K562 (cell line): Measurements from ENCODE around the gene EBI3.

ENCODE experiments used
- BHLHE40 ChIP-seq: IDR thresholded peaks from 2 replicates; pipeline ENCODE4 v1.6.1; 2011; ENCODE audit warnings: low read length, improper control_type of control experiment
- DIDO1 ChIP-seq: fragments of 450-650 bp; IDR thresholded peaks from 2 replicates; pipeline ENCODE4 v1.6.1; 2016; ENCODE audit warnings: low read depth, missing biosample characterization, missing genetic modification characterization
- GATA2 ChIP-seq: sonication (generic); formaldehyde crosslinking; IDR thresholded peaks from 2 replicates; pipeline ENCODE4 v1.4.0; 2020; ENCODE audit warnings: mild to moderate bottlenecking, missing genetic modification reagents
- HNRNPK ChIP-seq: fragments of 200-400 bp; formaldehyde crosslinking; IDR thresholded peaks from one replicate; pipeline ENCODE4 v1.6.1; 2018; ENCODE audit warnings: mild to moderate bottlenecking, low read depth, low read length; ENCODE audit not compliant: poor library complexity, severe bottlenecking
- KAT2B ChIP-seq: IDR thresholded peaks from one replicate; pipeline ENCODE4 v1.6.1; 2012; ENCODE audit warnings: low read depth, mild to moderate bottlenecking, control low read depth, inconsistent platforms, low read length, moderate library complexity
- MYNN ChIP-seq, 2 experiments: sonication (generic); formaldehyde crosslinking in 1 of 2; IDR thresholded peaks; 2 replicates each; pipeline versions ENCODE4 v1.5.0 to v1.6.1; 2016 to 2020; ENCODE audit warnings: antibody characterized with exemption in 1 of 2, missing genetic modification reagents in 1 of 2
- RCOR1 ChIP-seq, 2 experiments: IDR thresholded peaks; 2 replicates each; pipeline ENCODE4 v1.6.1; 2012; ENCODE audit warnings: low read depth in 2 of 2, low read length in 2 of 2, borderline replicate concordance in 1 of 2, improper control_type of control experiment in 1 of 2
- SMC3 ChIP-seq: conservative IDR thresholded peaks from 2 replicates; pipeline ENCODE4 v1.6.1; 2011; ENCODE audit warnings: low read depth, low read length, improper control_type of control experiment; ENCODE audit not compliant: insufficient read depth
- ZNF785 ChIP-seq: fragments of 250-450 bp; sonication (Bioruptor Pico); IDR thresholded peaks from 2 replicates; pipeline ENCODE4 v1.4.0; 2020; ENCODE audit warnings: mild to moderate bottlenecking
- TF ChIP-seq, protein P1 (sequence below), 2 experiments: fragments of 450-650 bp; IDR thresholded peaks; 2 replicates each; pipeline ENCODE4 v1.6.1; 2016
- TF ChIP-seq, protein P2 (sequence below): fragments of 450-650 bp; IDR thresholded peaks from 2 replicates; pipeline ENCODE4 v1.6.1; 2017; ENCODE audit warnings: antibody characterized with exemption, mild to moderate bottlenecking

DNA sequence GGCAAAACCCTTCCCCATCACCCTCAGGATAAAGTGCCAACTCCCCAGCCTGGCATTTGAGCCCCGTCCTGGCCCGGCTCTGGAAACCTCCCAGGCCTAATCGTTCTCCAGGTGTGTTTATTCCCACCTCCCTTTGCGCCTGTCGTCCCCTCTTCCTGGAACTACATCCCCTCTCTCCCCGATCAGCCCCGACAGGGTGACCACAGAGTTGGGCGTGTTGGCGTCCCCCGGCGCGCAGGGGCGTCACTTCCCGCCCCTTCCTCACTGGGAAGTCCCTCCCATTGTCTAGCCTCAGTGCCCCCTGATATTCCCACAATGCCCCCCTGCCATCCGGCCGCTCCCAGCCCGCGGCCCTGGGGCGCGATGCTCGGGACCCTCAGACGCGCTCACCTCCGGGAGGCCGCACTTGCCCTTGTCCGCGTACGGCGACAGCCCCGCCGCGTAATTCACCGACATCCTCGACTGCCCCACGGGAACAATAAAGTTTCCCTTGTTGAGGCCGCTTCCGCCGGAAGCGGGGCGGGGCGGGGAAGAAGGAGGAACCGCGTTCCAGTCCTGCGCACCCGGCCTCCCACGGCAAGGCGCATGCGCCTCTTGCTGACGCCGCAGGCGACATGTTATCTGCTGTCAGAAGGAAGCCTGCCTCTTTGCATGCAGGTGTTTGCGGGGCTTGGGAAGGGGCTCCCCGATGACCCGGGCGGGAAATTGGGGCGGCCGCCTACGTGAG is 47.1 kb upstream of the EBI3 start, which contains the start of the genes ANKRD24 and SIRT6:
- no peak for TF ChIP-seq KAT2B
- no peak for TF ChIP-seq SMC3
- 0 out of 2 replicates have a peak, but pooled peaks have one; percentile 8 for TF ChIP-seq BHLHE40
- 0 out of 4 replicates have a peak, but pooled peaks of 1 of the 2 experiments have one; percentile 45 for TF ChIP-seq RCOR1 (IDR thresholded peaks at IDR 0.05; ENCODE audit: borderline replicate concordance in 1 of 2, low read depth in 2 of 2, low read length in 2 of 2)
- no peak for TF ChIP-seq ZNF785 (CRISPR knock-in tag)
- no peak for TF ChIP-seq GATA2 (CRISPR knock-in tag)
- TF ChIP-seq DIDO1 (tag), result peak; percentile 89
- TF ChIP-seq, protein P1, sequence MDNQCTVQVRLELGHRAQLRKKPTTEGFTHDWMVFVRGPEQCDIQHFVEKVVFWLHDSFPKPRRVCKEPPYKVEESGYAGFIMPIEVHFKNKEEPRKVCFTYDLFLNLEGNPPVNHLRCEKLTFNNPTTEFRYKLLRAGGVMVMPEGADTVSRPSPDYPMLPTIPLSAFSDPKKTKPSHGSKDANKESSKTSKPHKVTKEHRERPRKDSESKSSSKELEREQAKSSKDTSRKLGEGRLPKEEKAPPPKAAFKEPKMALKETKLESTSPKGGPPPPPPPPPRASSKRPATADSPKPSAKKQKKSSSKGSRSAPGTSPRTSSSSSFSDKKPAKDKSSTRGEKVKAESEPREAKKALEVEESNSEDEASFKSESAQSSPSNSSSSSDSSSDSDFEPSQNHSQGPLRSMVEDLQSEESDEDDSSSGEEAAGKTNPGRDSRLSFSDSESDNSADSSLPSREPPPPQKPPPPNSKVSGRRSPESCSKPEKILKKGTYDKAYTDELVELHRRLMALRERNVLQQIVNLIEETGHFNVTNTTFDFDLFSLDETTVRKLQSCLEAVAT (IDR thresholded peaks at IDR 0.05), result no peak
- peak; percentile 52; the same call in 1 of the 2 replicates for TF ChIP-seq MYNN (IDR thresholded peaks at IDR 0.05)
- no peak for TF ChIP-seq MYNN (CRISPR knock-in tag; IDR thresholded peaks at IDR 0.05)
- TF ChIP-seq, protein P2, sequence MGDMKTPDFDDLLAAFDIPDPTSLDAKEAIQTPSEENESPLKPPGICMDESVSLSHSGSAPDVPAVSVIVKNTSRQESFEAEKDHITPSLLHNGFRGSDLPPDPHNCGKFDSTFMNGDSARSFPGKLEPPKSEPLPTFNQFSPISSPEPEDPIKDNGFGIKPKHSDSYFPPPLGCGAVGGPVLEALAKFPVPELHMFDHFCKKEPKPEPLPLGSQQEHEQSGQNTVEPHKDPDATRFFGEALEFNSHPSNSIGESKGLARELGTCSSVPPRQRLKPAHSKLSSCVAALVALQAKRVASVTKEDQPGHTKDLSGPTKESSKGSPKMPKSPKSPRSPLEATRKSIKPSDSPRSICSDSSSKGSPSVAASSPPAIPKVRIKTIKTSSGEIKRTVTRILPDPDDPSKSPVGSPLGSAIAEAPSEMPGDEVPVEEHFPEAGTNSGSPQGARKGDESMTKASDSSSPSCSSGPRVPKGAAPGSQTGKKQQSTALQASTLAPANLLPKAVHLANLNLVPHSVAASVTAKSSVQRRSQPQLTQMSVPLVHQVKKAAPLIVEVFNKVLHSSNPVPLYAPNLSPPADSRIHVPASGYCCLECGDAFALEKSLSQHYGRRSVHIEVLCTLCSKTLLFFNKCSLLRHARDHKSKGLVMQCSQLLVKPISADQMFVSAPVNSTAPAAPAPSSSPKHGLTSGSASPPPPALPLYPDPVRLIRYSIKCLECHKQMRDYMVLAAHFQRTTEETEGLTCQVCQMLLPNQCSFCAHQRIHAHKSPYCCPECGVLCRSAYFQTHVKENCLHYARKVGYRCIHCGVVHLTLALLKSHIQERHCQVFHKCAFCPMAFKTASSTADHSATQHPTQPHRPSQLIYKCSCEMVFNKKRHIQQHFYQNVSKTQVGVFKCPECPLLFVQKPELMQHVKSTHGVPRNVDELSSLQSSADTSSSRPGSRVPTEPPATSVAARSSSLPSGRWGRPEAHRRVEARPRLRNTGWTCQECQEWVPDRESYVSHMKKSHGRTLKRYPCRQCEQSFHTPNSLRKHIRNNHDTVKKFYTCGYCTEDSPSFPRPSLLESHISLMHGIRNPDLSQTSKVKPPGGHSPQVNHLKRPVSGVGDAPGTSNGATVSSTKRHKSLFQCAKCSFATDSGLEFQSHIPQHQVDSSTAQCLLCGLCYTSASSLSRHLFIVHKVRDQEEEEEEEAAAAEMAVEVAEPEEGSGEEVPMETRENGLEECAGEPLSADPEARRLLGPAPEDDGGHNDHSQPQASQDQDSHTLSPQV, result no peak
- TF ChIP-seq HNRNPK, result no peak
